ENCODE measurements around the gene KBTBD2.
"Not testable (repeated sequence)": the region's sequence is repeated elsewhere in the genome, so short reads cannot be mapped to it uniquely, and the experiment has no call there.

The KBTBD2 gene

GRCh38 chr7:32870298-32870697, 21.3 kb downstream of the KBTBD2 start:
- TF ChIP-seq OSR1 (CRISPR knock-in tag; IDR thresholded peaks at IDR 0.05) (no peak), PATZ1 (CRISPR knock-in tag; IDR thresholded peaks at IDR 0.05; ENCODE audit: borderline replicate concordance) (no peak), ZFP3 (CRISPR knock-in tag; IDR thresholded peaks at IDR 0.05) (no peak), GLIS3 (CRISPR knock-in tag; IDR thresholded peaks at IDR 0.05) (no peak), ISL1 (CRISPR knock-in tag; IDR thresholded peaks at IDR 0.05) (no peak), TOX (CRISPR knock-in tag; IDR thresholded peaks at IDR 0.05; ENCODE audit: borderline replicate concordance) (no peak), TSHZ2 (CRISPR knock-in tag; IDR thresholded peaks at IDR 0.05) (no peak), RARB (CRISPR knock-in tag; IDR thresholded peaks at IDR 0.05) (no peak), ZNF565 (CRISPR knock-in tag; conservative IDR thresholded peaks at IDR 0.05; ENCODE audit: low read depth) (no peak), ZC3H10 (CRISPR knock-in tag; IDR thresholded peaks at IDR 0.05) (no peak), CREB5 (CRISPR knock-in tag; IDR thresholded peaks at IDR 0.05; ENCODE audit: low read depth) (no peak), BACH2 (CRISPR knock-in tag; IDR thresholded peaks at IDR 0.05; ENCODE audit: borderline replicate concordance) (no peak)

GRCh38 chr7:32869716-32870115, 21.8 kb downstream of the KBTBD2 start:
- ATAC-seq = no peak
- TF ChIP-seq TOX (CRISPR knock-in tag; IDR thresholded peaks at IDR 0.05; ENCODE audit: borderline replicate concordance) = no peak

More at GRCh38 chr7:32870298-32870697, 21.3 kb downstream of the KBTBD2 start:
- no peak for ATAC-seq

GRCh38 chr7:32868116-32868515, 23.4 kb downstream of the KBTBD2 start:
- TF ChIP-seq OSR1 (CRISPR knock-in tag; IDR thresholded peaks at IDR 0.05) (no peak), ZNF70 (CRISPR knock-in tag; IDR thresholded peaks at IDR 0.05) (no peak), TCF4 (CRISPR knock-in tag; IDR thresholded peaks at IDR 0.05; ENCODE audit: borderline replicate concordance) (no peak), TOX (CRISPR knock-in tag; IDR thresholded peaks at IDR 0.05; ENCODE audit: borderline replicate concordance) (no peak), ESRRG (CRISPR knock-in tag; IDR thresholded peaks at IDR 0.05) (no peak), ZNF565 (CRISPR knock-in tag; conservative IDR thresholded peaks at IDR 0.05; ENCODE audit: low read depth) (no peak), ZFP30 (CRISPR knock-in tag; IDR thresholded peaks at IDR 0.05) (no peak)
- ATAC-seq = no peak

- TF ChIP-seq ZFP3 (CRISPR knock-in tag; IDR thresholded peaks at IDR 0.05) (no peak), RARB (CRISPR knock-in tag; IDR thresholded peaks at IDR 0.05) (no peak), POU6F1 (CRISPR knock-in tag; IDR thresholded peaks at IDR 0.05; ENCODE audit: borderline replicate concordance, low read depth) (no peak), CREB5 (CRISPR knock-in tag; IDR thresholded peaks at IDR 0.05; ENCODE audit: low read depth) (no peak), ARNTL (CRISPR knock-in tag; IDR thresholded peaks at IDR 0.05; ENCODE audit: borderline replicate concordance, low read depth) (no peak), PATZ1 (CRISPR knock-in tag; IDR thresholded peaks at IDR 0.05; ENCODE audit: borderline replicate concordance) (no peak), ISL1 (CRISPR knock-in tag; IDR thresholded peaks at IDR 0.05) (no peak), CSDC2 (CRISPR knock-in tag; IDR thresholded peaks at IDR 0.05) (no peak)
- ATAC-seq = peak; percentile 20; the same call in 2 of the 3 replicates
Observed at GRCh38 chr7:32865448-32866030, 26.0 kb downstream of the KBTBD2 start.

GRCh38 chr7:32863872-32864271, 27.7 kb downstream of the KBTBD2 start:
- ATAC-seq = not testable (repeated sequence)
